Osteoblast (primary cell): ENCODE data around the gene PPP1R13B. TPM values are rescaled to one million over a fixed set of nuclear protein-coding genes. Genes with fewer than 3 reads are reported as not detected.

Source experiments
- DNase-seq: peaks from one replicate; pipeline ENCODE4 v3.0.0; 2011; ENCODE audit warnings: low spot score, mixed read lengths; ENCODE audit not compliant: insufficient read length; ENCODE audit errors: missing footprints
- H2AFZ ChIP-seq: 2 replicates; pipeline ENCODE4 v1.6.0; 2011; ENCODE audit warnings: mild to moderate bottlenecking, low read length
- H3K27ac ChIP-seq: 2 replicates; pipeline ENCODE4 v1.5.1; 2011; ENCODE audit warnings: mild to moderate bottlenecking, low read depth, low read length, moderate library complexity
- H3K27me3 ChIP-seq: 2 replicates; pipeline ENCODE4 v1.6.0; 2012; ENCODE audit warnings: mild to moderate bottlenecking, control low read depth, inconsistent platforms, low read length, moderate library complexity; ENCODE audit not compliant: insufficient read depth
- H3K36me3 ChIP-seq: 2 replicates; pipeline ENCODE4 v1.5.1; 2011; ENCODE audit warnings: mild to moderate bottlenecking, low read length, control low read depth, moderate library complexity; ENCODE audit not compliant: insufficient read depth
- H3K4me1 ChIP-seq: 2 replicates; pipeline ENCODE4 v1.5.1; 2011; ENCODE audit warnings: mild to moderate bottlenecking, low read length, control low read depth, moderate library complexity; ENCODE audit not compliant: insufficient read depth
- H3K4me2 ChIP-seq: 2 replicates; pipeline ENCODE4 v1.6.0; 2011; ENCODE audit warnings: mild to moderate bottlenecking, low read length; ENCODE audit not compliant: insufficient read depth
- H3K4me3 ChIP-seq: fragments of 200-600 bp; sonication (generic); 3 replicates; pipeline ENCODE4 v1.5.1; 2012; ENCODE audit warnings: mild to moderate bottlenecking, low read length, inconsistent platforms; ENCODE audit not compliant: insufficient read depth
- H3K79me2 ChIP-seq: 2 replicates; pipeline ENCODE4 v1.6.0; 2012; ENCODE audit warnings: mild to moderate bottlenecking, low read length, control low read depth, inconsistent platforms; ENCODE audit not compliant: insufficient read depth
- H3K9me3 ChIP-seq: 2 replicates; pipeline ENCODE4 v1.5.1; 2011; ENCODE audit warnings: low read depth, low read length, control low read depth
- H4K20me1 ChIP-seq: 2 replicates; pipeline ENCODE4 v1.6.0; 2012; ENCODE audit warnings: mild to moderate bottlenecking, low read length, control low read depth; ENCODE audit not compliant: insufficient read depth
- total RNA-seq: library from RNA; depleted of rRNA; stranded (reverse); fragments of >200 nt; gene quantifications from 2 replicates; pipeline ENCODE4 v1.2.3, GENCODE V29; 2012
- TF ChIP-seq, protein P1 (sequence below): IDR thresholded peaks from 2 replicates; pipeline ENCODE4 v1.5.1; 2011; ENCODE audit warnings: mild to moderate bottlenecking, low read depth, low read length, moderate library complexity; ENCODE audit errors: extremely low read depth

PPP1R13B gene
- total RNA-seq, 1 donor, result 3.3 TPM

- Histone ChIP-seq H3K79me2 (peaks cover 42% of the 10 kb centered on the region), H4K20me1 (peaks cover 19% of the 10 kb centered on the region)
- TF ChIP-seq, protein P1, sequence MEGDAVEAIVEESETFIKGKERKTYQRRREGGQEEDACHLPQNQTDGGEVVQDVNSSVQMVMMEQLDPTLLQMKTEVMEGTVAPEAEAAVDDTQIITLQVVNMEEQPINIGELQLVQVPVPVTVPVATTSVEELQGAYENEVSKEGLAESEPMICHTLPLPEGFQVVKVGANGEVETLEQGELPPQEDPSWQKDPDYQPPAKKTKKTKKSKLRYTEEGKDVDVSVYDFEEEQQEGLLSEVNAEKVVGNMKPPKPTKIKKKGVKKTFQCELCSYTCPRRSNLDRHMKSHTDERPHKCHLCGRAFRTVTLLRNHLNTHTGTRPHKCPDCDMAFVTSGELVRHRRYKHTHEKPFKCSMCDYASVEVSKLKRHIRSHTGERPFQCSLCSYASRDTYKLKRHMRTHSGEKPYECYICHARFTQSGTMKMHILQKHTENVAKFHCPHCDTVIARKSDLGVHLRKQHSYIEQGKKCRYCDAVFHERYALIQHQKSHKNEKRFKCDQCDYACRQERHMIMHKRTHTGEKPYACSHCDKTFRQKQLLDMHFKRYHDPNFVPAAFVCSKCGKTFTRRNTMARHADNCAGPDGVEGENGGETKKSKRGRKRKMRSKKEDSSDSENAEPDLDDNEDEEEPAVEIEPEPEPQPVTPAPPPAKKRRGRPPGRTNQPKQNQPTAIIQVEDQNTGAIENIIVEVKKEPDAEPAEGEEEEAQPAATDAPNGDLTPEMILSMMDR, result no peak
Observed at GRCh38 chr14:103712633-103713247, 134.6 kb downstream of the PPP1R13B start.

DNA sequence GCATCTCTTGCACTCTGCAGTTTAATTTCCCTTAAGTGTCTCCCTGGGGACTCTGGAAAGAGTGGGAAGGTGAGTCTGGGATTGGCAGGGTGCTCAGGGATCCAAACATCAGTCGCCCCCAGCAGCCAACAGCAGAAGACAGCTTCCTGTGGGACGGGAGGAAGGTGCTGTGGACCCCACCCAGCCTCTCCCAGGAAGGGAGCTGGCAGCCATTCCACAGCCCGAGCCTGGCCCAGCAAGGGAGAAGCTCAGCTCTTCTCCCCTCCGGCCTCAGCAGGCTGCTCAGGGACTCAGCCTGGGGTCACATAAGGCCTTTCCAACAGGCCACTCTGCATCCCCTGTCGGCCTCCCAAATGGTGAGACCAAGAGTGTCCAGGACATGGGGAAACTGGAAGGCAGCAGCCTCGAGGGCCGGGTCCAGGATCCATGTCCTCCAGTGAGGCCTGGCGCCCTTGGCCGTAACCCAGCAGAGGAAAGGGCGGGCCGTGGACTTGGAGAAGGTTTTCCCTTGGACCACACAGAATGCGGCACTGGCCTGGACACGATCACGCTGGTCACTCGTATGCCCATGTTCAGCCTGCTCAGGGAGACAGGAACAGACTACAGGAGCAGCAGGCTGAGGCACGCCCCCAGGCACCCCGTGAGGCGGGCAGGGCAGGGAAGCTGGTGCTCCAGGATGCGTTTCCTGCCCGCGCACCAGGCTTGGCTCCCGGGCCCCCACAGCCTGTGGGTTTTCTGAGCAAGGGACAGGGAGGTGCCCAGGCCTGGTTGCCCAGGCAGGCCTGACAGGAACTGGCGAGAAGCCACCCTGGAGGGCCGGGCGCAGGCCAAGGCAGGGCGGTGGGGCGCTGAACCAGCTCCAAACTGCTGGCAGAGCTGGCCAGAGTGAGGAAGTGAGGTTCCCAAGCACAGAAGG, 135.6 kb downstream of the PPP1R13B start:
- Histone ChIP-seq H2AFZ (no peak overlapping the region), H3K4me2 (peak overlapping the region; percentile 51), H3K27me3 (no peaks in the 10 kb centered on the region), H3K27ac (peak overlapping the region; percentile 28), H4K20me1 (peaks cover 9% of the 10 kb centered on the region), H3K4me1 (peaks cover 24% of the 10 kb centered on the region), H3K79me2 (peaks cover 33% of the 10 kb centered on the region), H3K4me3 (peak overlapping the region; percentile 19), H3K9me3 (no peaks in the 10 kb centered on the region), H3K36me3 (peaks cover 24% of the 10 kb centered on the region)
- TF ChIP-seq, protein P1, result no peak
- DNase-seq, result peak; percentile 94

More at GRCh38 chr14:103712633-103713247, 134.6 kb downstream of the PPP1R13B start:
- Histone ChIP-seq H3K27me3 (no peaks in the 10 kb centered on the region), H3K4me3 (no peak overlapping the region), H3K4me2 (no peak overlapping the region), H3K27ac (peak overlapping the region; percentile 28), H3K36me3 (peaks cover 19% of the 10 kb centered on the region), H2AFZ (no peak overlapping the region), H3K9me3 (no peaks in the 10 kb centered on the region), H3K4me1 (peaks cover 27% of the 10 kb centered on the region)
- DNase-seq, result no peak

DNA sequence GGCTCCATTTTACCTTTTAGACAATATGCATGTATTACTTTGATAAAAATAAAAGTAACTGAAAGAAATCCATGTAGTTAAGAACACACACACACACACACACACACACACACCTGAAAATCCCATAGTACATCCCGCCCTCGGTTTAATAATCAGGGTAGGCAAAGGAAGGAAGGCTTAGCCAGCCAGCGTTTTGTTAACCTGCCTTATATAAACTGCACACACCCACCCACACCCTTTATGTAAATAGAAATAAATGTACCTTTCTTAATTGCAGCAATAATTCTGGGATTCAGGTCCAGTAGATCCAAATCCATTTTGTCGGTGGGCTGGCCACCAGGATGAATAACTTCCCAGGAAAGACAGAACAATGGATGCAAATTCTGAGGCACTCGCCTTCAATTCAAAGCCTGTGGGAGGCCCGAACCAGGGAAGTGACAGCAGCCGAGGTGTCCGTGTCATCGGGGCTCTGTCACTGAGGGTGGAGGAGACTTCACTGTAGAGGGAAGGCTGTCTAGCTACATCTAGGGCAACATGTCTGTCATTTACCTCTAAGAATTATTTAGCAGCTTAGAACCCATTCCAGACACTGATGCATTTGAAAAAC, 136.5 kb downstream of the PPP1R13B start:
- Histone ChIP-seq H4K20me1 (peaks cover 4% of the 10 kb centered on the region), H3K79me2 (peaks cover 24% of the 10 kb centered on the region), H3K9me3 (no peaks in the 10 kb centered on the region), H2AFZ (no peak overlapping the region), H3K27ac (no peak overlapping the region), H3K4me1 (peaks cover 20% of the 10 kb centered on the region), H3K27me3 (no peaks in the 10 kb centered on the region), H3K36me3 (peaks cover 33% of the 10 kb centered on the region), H3K4me2 (no peak overlapping the region), H3K4me3 (no peak overlapping the region)
- DNase-seq, result no peak
- TF ChIP-seq, protein P1, result no peak
